Spleen (tissue), 7 donors: ENCODE data around the gene PRKCQ.

Experiments used
- CTCF ChIP-seq, 11 experiments: fragments of 200-600 bp in 7 of 11; fragments of 450-650 bp in 4 of 11; sonication (generic) in 4 of 11; IDR thresholded peaks in 8 of 11; conservative IDR thresholded peaks in 3 of 11; 1 replicate in 7 of 11; 2 replicates in 4 of 11; pipeline versions ENCODE4 v1.4.0 to v1.8.0; 2016 to 2021; ENCODE audit warnings: antibody characterized with exemption in 11 of 11, inconsistent platforms in 4 of 11, mild to moderate bottlenecking in 1 of 11
- POLR2AphosphoS5 ChIP-seq, 3 donors: sonication (generic); formaldehyde crosslinking; IDR thresholded peaks; one replicate each; pipeline ENCODE4 v1.5.1; 2017; ENCODE audit warnings: antibody characterized with exemption in 3 of 3
- donor health status: DM: no; HTN: no; CAD: no; lungs with moderate emphysema.
- donor health status: DM: no; HTN: no; CAD: no.
- donor health status: DM: no; HTN: no; CAD: no.

GRCh38 chr10:6470894-6471618 is 109.0 kb downstream of the PRKCQ start:
- TF ChIP-seq POLR2AphosphoS5 (IDR thresholded peaks at IDR 0.05), result no peak
- TF ChIP-seq CTCF (IDR thresholded peaks at IDR 0.05 in 8 of 11, conservative IDR thresholded peaks at IDR 0.05 in 3 of 11), result no peak
